ENCODE data around the gene PIM1.
A peak's percentile ranks its signal among the peaks of the same experiment; 100 is the strongest.
"Not testable (repeated sequence)": the region's sequence is repeated elsewhere in the genome, so short reads cannot be mapped to it uniquely, and the experiment has no call there.

The PIM1 gene

GRCh38 chr6:37169496-37170272 lies at the start of gene PIM1:
Gene PIM1 (plus strand): TSS chr6:37170152. CDS start chr6:37170576, 424 bp downstream.
- peak; percentile 97 for DNase-seq (ENCODE audit: low spot score)

- no peak for DNase-seq (ENCODE audit: low spot score)
Observed at GRCh38 chr6:37121556-37121955, 48.4 kb upstream of the PIM1 start.

- DNase-seq (ENCODE audit: low spot score) = no peak
Observed at GRCh38 chr6:37122861-37123260, 47.1 kb upstream of the PIM1 start.

- no peak for DNase-seq (ENCODE audit: low spot score)
Observed at GRCh38 chr6:37123957-37124729, 45.8 kb upstream of the PIM1 start.

GRCh38 chr6:37125774-37126492 lies 44.0 kb upstream of the PIM1 start:
- peak; percentile 51 for DNase-seq (ENCODE audit: low spot score)

- no peak for DNase-seq (ENCODE audit: low spot score)
Observed at GRCh38 chr6:37126493-37126958, 43.4 kb upstream of the PIM1 start.

- DNase-seq (ENCODE audit: low spot score) = no peak
Observed at GRCh38 chr6:37126961-37127616, 42.9 kb upstream of the PIM1 start.

- no peak for DNase-seq (ENCODE audit: low spot score)
Observed at GRCh38 chr6:37127961-37128862, 41.7 kb upstream of the PIM1 start.

- not testable (repeated sequence) for DNase-seq (ENCODE audit: low spot score)
Observed at GRCh38 chr6:37128863-37129443, 41.0 kb upstream of the PIM1 start.

GRCh38 chr6:37129566-37129965 lies 40.4 kb upstream of the PIM1 start:
- DNase-seq (ENCODE audit: low spot score) = no peak

GRCh38 chr6:37130704-37131103 lies 39.2 kb upstream of the PIM1 start:
- no peak for DNase-seq (ENCODE audit: low spot score)

- DNase-seq (ENCODE audit: low spot score) = peak; percentile 85
Observed at GRCh38 chr6:37131104-37131959, 38.6 kb upstream of the PIM1 start.

GRCh38 chr6:37131960-37132253 lies 38.0 kb upstream of the PIM1 start:
- no peak for DNase-seq (ENCODE audit: low spot score)

- no peak for DNase-seq (ENCODE audit: low spot score)
Observed at GRCh38 chr6:37134036-37134395, 35.9 kb upstream of the PIM1 start.

- no peak for DNase-seq (ENCODE audit: low spot score)
Observed at GRCh38 chr6:37134396-37135191, 35.4 kb upstream of the PIM1 start.

GRCh38 chr6:37135835-37136694 lies 33.9 kb upstream of the PIM1 start:
- DNase-seq (ENCODE audit: low spot score) = no peak

GRCh38 chr6:37136821-37137200 lies 33.1 kb upstream of the PIM1 start:
- no peak for DNase-seq (ENCODE audit: low spot score)
